Adrenal gland (tissue), 5 donors: ENCODE results near the gene MRPS2.

Source experiments
- POLR2A ChIP-seq, 2 donors: fragments of 450-650 bp; IDR thresholded peaks; one replicate each; pipeline ENCODE4 v1.6.1; 2017; ENCODE audit warnings: antibody characterized with exemption in 2 of 2, mild to moderate bottlenecking in 2 of 2, moderate library complexity in 1 of 2
- TF ChIP-seq, protein P1 (sequence below), 6 experiments: fragments of 450-650 bp in 4 of 6; fragments of 200-600 bp in 2 of 6; sonication (generic) in 1 of 6; IDR thresholded peaks; 1 replicate in 5 of 6; 2 replicates in 1 of 6; pipeline versions ENCODE4 v1.5.1 to v1.8.0; 2016 to 2021; ENCODE audit warnings: antibody characterized with exemption in 6 of 6, mild to moderate bottlenecking in 2 of 6, moderate library complexity in 1 of 6
- donor health status: DM: no; HTN: no; CAD: no.

DNA sequence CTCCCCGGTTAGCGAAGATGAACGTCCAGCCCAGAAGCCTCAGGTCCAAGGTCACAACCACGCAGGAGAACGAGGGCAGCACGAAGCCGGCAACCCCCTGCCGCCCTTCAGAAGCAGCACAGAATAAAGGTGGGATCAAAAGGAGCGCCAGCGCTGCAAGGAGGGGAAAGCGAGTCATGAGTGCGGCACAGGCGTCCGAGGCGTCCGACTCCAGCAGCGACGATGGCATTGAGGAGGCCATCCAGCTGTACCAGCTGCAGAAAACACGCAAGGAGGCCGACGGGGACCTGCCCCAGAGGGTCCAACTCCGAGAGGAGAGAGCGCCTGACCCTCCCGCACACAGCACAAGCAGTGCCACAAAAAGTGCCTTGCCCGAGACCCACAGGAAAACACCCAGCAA is 15.1 kb upstream of the MRPS2 start:
- TF ChIP-seq, protein P1, sequence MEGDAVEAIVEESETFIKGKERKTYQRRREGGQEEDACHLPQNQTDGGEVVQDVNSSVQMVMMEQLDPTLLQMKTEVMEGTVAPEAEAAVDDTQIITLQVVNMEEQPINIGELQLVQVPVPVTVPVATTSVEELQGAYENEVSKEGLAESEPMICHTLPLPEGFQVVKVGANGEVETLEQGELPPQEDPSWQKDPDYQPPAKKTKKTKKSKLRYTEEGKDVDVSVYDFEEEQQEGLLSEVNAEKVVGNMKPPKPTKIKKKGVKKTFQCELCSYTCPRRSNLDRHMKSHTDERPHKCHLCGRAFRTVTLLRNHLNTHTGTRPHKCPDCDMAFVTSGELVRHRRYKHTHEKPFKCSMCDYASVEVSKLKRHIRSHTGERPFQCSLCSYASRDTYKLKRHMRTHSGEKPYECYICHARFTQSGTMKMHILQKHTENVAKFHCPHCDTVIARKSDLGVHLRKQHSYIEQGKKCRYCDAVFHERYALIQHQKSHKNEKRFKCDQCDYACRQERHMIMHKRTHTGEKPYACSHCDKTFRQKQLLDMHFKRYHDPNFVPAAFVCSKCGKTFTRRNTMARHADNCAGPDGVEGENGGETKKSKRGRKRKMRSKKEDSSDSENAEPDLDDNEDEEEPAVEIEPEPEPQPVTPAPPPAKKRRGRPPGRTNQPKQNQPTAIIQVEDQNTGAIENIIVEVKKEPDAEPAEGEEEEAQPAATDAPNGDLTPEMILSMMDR (IDR thresholded peaks at IDR 0.05) = no peak
- TF ChIP-seq POLR2A (IDR thresholded peaks at IDR 0.05) = no peak
